HG03575 (cell line): ENCODE measurements around the gene ENTPD1.
"Not testable (repeated sequence)": the region's sequence is repeated elsewhere in the genome, so short reads cannot be mapped to it uniquely, and the experiment has no call there.

Experiments
- ATAC-seq: cut with Tn5 transposase; IDR thresholded peaks from one replicate; pipeline ENCODE4 v1.9.1; 2021; ENCODE audit not compliant: unreplicated experiment, insufficient number of reproducible peaks, low FRiP score; ENCODE audit errors: extremely low read depth

The ENTPD1 gene

DNA sequence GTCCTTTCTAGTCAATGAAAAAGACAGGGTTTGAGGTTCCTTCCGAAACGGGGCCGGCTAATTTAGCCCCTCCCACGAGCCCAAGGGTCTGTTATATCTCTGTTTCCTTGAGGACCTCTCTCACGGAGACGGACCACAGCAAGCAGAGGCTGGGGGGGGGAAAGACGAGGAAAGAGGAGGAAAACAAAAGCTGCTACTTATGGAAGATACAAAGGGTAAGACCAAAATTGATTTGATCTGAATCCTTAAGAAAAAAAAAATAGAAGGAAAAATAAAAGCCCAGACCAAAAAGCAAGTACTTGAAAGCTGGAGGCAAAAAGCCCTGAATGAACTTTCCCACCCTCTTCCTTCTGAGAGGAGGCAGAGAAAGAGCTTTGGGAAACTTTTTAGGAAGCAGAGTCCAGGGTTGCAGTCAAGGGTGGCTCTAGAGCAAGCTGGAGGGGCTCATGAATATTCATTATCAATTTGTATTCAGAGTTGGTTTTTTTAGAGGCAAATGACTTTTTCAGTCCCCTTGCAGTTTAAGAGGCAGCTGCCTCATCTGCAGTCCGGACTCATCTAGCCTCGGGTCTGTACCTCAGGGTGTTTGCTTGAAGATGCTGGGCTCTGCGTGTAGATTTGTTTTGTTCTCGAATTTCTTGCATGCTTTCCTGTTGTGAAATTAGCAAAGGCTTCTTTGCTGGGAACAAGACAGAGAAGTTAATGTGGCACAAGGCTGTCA, at the start of gene ENTPD1:
TSS of gene ENTPD1 (plus strand) at position 123 of the 721 bp plus-strand sequence. CDS start at position 200, 77 bp downstream.
- ATAC-seq, result no peak

DNA sequence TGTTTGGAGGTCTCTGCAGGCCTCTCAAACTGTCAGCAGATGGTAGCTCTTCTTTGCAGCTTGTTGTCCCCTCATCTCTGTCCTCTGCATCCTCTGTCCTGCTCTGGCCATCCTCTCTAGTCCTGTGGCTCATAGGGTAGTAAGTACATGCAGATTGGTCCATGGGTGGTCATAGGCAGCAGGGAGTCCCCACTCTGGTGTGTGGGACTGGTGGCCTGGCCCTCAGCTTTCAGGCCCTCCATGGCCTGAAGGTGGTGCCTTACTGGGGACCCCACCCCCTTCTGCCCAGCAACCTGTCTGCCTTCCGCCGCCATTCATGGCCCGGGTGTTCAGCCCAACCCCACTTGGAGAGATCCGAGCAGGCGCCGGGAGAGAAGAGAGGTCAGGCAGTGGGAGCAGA, 49.4 kb upstream of the ENTPD1 start:
- ATAC-seq, result no peak

- no peak for ATAC-seq
Measured at GRCh38 chr10:95706990-95707389, 49.0 kb upstream of the ENTPD1 start.

DNA sequence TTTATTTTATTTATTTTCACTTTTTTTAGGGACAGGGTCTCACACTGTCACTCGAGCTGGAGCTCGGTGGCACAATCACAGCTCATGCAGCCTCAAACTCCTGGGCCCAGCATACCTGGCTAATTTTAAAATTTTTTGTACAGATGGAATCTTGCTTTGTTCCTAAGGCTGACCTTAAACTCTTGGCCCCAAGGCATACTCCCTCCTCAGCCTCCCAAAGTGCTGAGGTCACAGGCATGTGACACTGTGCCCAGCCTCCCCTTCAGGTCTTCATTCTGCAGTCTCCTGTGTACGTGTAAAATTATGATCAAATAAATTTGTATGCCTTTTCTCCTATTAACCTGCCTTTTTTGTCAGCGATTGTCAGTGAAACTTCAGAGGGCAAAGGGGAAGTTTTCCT, 44.5 kb upstream of the ENTPD1 start:
- no peak for ATAC-seq

- no peak for ATAC-seq
Measured at GRCh38 chr10:95716466-95716865, 39.5 kb upstream of the ENTPD1 start.

- no peak for ATAC-seq
Measured at GRCh38 chr10:95716866-95717265, 39.1 kb upstream of the ENTPD1 start.

DNA sequence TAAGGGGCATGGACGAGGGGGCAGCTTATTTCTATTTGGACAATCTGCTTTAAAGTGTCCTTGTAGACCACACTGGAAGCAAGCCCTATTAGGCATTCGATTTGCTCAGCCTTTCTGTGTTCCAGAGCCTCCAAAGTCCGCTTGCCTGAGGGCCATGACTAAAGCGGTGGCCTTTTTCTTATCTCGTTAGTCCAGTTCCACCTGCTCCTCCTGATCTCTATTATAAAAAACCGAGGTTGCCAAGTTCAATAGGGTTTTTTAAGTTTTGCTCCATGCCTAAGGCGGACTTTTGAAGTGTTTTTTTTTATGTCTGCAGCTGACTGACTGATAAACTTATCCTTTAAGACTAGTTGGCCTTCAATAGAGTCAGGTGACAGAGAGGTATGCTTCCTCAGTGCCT, 35.2 kb upstream of the ENTPD1 start:
- ATAC-seq, result not testable (repeated sequence)

DNA sequence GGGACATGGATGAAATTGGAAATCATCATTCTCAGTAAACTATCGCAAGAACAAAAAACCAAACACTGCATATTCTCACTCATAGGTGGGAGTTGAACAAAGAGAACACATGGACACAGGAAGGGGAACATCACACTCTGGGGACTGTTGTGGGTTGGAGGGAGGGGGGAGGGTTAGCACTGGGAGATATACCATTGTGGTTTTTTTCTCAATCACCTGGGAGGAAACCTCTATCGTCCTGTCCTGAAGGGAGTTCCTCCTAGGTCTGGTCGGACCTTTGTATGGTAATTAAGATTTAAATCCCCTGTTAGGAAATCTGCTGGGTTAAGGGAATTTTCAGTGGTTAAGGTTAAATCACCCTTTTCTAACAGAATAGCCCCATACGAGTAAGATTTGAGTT, 33.5 kb upstream of the ENTPD1 start:
- ATAC-seq, result not testable (repeated sequence)

DNA sequence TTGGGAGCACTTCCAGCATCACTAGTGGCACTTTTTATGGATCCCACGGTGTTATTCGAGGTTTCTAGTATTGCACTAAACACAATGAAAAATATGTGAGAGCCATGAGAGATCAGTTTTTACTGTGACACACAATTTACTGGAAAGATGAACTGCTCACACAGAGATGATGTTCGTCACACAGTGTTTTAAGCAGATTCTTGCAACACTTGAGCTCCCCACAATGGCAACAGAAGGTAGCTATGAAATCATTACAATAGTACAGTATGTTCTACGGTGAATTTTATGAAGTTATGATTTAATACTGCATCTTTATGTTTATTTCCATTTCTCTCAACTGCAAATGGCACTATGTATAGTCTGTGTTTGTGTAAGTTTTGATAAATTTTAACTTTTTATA, 27.4 kb upstream of the ENTPD1 start:
- ATAC-seq, result no peak

GRCh38 chr10:95729323-95730055, 26.5 kb upstream of the ENTPD1 start:
- ATAC-seq, result no peak

DNA sequence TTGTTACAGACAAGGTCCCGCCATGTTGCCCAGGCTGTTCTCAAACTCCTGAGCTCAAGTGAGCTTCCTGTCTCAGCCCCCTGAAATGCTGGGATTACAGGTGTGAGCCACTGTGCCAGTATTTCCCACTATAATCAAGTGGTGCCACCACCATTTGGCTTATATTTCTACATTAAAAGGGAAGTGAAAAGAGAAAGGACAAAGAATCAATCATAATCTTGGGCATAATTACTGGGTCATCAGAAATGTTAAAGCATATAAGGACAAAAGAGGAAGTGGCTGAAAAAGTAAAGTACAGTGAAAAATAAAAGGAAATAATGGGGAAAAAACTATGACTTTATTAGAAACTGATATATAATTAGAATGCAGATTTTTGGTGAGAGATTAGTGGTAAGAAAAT, 25.7 kb upstream of the ENTPD1 start:
- no peak for ATAC-seq

DNA sequence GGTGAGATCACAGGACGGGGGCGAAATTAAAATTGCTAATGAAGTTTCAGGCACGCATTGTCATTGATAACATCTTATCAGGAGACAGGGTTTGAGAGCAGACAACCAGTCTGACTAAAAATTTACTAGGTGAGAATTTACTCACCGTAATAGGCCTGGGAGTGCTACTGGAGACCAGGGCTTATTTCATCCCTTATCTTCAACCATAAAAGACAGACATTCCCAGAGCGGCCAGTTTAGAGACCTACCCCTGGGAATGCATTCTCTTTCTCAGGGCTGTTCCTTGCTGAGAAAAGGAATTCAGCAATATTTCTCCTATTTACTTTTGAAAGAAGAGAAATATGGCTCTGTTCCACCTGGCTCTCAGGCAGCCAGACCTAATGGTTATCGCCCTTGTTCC, 23.1 kb upstream of the ENTPD1 start:
- ATAC-seq, result not testable (repeated sequence)

DNA sequence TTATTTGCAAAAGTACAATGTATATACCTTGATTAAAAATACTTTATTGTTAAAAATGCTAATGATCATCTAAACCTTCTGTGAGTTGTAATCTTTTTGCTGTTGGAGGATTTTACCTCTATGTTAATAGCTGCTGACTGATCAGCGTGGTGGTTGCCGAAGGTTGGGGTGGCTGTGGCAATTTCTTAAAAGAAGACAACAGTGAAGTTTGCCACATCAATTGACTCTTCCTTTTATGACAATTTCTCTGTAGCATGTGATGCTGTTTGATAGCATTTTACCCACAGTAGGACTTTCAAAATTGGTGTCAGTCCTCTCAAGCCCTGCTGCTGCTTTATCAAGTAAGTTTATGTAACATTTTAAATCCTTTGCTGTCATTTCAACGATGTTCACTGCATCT, 16.9 kb upstream of the ENTPD1 start:
- no peak for ATAC-seq

DNA sequence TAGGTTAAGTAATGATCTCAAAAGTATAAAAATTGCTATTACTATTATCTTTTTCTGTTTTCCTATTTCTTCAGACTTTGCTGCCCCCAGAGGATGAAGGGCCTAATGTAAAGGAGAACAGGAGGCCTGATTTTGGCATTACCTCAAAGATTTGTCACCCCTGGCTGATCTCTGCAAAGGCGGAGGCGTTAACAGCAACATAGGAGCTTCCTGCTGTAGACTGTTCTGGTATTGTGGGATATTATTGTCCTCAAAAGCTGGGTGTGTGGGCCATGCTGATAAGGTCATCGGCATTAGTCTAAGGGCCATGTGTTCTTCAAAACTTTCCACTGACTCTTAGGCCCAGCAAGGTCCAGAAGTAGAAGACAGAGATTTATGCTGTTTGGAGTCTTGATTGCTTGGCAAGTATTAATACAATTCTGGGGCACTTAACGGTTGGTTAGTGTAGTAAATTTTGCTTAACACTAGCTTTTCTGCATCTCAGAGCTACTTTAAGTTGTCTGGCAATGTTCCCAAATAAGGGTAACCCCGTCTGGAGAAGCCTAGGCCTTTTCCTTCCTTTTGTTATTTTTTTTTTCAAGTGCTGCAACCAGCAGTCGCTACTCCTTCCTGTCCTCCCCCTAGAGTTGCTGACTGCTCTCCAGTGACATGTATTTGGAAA, 14.0 kb upstream of the ENTPD1 start:
- no peak for ATAC-seq

DNA sequence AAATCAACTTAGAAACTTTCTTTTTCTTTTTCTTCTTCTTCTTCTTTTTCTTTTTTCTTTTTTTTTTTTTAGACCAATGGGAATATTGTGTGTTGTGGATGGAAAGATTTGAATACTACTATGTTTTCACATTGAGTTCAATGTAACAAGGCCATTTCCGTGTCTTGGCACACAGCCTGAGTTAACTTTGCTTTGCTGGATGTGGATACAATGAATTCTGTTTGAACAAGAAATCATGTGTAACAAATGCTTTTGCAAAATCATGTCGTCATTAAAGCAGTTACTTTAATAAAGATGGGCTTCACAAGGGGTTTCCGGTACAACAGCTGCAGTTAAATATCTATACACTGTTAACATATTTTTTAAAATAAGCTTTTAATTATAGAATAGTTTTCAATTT, 13.5 kb upstream of the ENTPD1 start:
- no peak for ATAC-seq

GRCh38 chr10:95742962-95743535, 12.9 kb upstream of the ENTPD1 start:
- no peak for ATAC-seq

DNA sequence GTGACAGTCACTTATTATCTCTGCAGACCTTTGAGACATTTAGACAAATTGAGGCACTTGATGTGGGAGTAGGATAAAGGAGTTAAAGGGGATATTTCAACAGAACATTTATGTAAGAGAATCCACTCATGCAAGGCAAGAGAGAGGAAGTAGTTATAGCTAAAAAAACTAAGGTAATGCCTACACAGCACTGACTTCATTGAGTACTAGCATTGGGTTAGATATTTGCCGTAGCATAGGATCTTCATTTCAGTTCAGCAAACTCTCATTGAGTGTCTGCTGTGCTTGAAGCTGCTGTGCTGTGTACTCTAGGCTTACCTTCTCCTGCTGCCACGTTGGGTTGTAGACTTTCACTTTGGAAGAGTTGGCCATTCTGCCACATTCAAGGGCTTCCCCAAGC, 10.5 kb upstream of the ENTPD1 start:
- no peak for ATAC-seq

DNA sequence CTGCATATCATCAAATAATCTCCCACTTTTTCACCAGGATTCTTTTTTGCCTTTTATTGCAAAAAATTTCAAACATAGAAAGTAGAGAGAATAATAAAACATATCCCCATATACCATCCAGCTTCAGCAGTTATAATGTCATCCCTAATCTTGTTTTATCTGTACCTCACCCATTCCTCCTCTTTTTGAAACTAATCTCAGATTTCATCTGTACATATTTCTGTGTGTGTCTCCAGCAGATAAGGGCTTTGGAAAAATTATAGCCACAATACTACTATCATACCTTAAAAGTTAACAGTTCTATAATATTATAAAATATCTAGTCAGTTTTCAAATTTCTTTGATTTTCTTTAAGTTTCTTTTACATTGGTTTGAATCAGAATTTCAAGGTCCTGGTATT, 7.6 kb upstream of the ENTPD1 start:
- no peak for ATAC-seq

DNA sequence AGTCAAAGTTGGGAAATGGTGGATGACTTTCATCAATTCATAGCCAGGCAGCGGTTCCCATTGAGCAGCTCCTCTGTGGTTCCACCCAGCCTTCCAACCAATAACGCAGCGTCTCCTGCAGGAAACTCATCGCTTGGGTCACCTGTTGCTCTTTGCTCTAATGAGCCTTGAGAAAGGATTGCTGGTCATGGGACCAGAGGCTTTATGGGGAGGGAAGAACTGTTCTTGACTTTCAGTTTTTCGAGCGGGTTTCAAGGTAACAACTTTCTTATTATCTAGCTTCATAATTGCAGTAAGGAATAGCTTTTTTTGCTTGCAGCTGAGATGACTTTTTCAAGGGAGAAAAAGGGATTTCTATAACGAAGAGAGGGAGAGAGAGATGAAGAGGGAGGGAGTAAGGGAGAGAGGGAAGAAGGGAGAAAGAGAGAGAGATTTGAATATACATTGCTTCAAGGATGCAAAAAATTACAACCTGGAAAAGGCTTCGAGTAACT, 405 bp upstream of the ENTPD1 start:
- ATAC-seq, result no peak
